ENCODE measurements around the gene MTRR. TPM values are rescaled to one million over a fixed set of nuclear protein-coding genes. Genes with fewer than 3 reads are reported as not detected.

Gene MTRR
- total and polyA plus RNA-seq, 8 donors = 9.7 to 53.9 (median 18.5) TPM

GRCh38 chr5:7927466-7928375, 58.8 kb downstream of the MTRR start:
- peaks cover 0 to 22% (median 0%) of the 10 kb centered on the region in 3 donors for H3K27me3 ChIP-seq
- H3K27ac ChIP-seq = no peak overlapping the region
- H3K9me3 ChIP-seq = no peaks in the 10 kb centered on the region
- H3K36me3 ChIP-seq = no peaks in the 10 kb centered on the region
- 47 to 55% (median 52%) methylated on average over 26 of the region's 26 CpGs for WGBS, 5 donors
- DNase-seq = peak; percentile 64 to 82
- no peak overlapping the region for H3K4me3 ChIP-seq
- TF ChIP-seq POLR2AphosphoS5 (IDR thresholded peaks at IDR 0.05) (no peak), CTCF (IDR thresholded peaks at IDR 0.05) (peak in 5 of 7 experiments; percentile 43 to 76 (median 66))
- intact Hi-C loops (cut with DNase I; ENCODE audit: low total_unique reads) = no loop called here
- H3K4me1 ChIP-seq = no peaks in the 10 kb centered on the region

GRCh38 chr5:7930011-7930410, 61.1 kb downstream of the MTRR start:
- no peaks in the 10 kb centered on the region for H3K36me3 ChIP-seq
- H3K27ac ChIP-seq = no peak overlapping the region
- peaks cover 0 to 22% (median 0%) of the 10 kb centered on the region in 3 donors for H3K27me3 ChIP-seq
- H3K4me1 ChIP-seq = no peaks in the 10 kb centered on the region
- no peaks in the 10 kb centered on the region for H3K9me3 ChIP-seq
- DNase-seq = no peak
- 62 to 81% (median 73%) methylated on average over 5 of the region's 5 CpGs for WGBS, 5 donors
- intact Hi-C loops (cut with DNase I; ENCODE audit: low total_unique reads) = no loop called here
- TF ChIP-seq POLR2AphosphoS5 (IDR thresholded peaks at IDR 0.05) (no peak), EP300 (IDR thresholded peaks at IDR 0.05) (no peak), POLR2A (IDR thresholded peaks at IDR 0.05) (no peak), CTCF (IDR thresholded peaks at IDR 0.05) (no peak)
- H3K4me3 ChIP-seq = no peak overlapping the region

GRCh38 chr5:7941692-7942091, 72.7 kb downstream of the MTRR start:
- H3K4me1 ChIP-seq = no peaks in the 10 kb centered on the region
- no peaks in the 10 kb centered on the region for H3K9me3 ChIP-seq
- no peaks in the 10 kb centered on the region for H3K27me3 ChIP-seq
- 56 to 91% (median 83%) methylated on average over 3 of the region's 3 CpGs for WGBS, 5 donors
- no peak overlapping the region for H3K4me3 ChIP-seq
- no peak overlapping the region for H3K27ac ChIP-seq
- intact Hi-C loops (cut with DNase I; ENCODE audit: low total_unique reads) = no loop called here
- no peak for DNase-seq
- H3K36me3 ChIP-seq = no peaks in the 10 kb centered on the region
- no peak for TF ChIP-seq POLR2A (IDR thresholded peaks at IDR 0.05)
- no peak for TF ChIP-seq POLR2AphosphoS5 (IDR thresholded peaks at IDR 0.05)
- TF ChIP-seq CTCF (IDR thresholded peaks at IDR 0.05) = no peak
- no peak for TF ChIP-seq EP300 (IDR thresholded peaks at IDR 0.05)

GRCh38 chr5:7947301-7947700, 78.4 kb downstream of the MTRR start:
- TF ChIP-seq CTCF (IDR thresholded peaks at IDR 0.05) (no peak), POLR2A (IDR thresholded peaks at IDR 0.05) (no peak), EP300 (IDR thresholded peaks at IDR 0.05) (no peak), POLR2AphosphoS5 (IDR thresholded peaks at IDR 0.05) (no peak)
- Histone ChIP-seq H3K4me1 (no peaks in the 10 kb centered on the region), H3K27ac (no peak overlapping the region), H3K36me3 (no peaks in the 10 kb centered on the region), H3K27me3 (no peaks in the 10 kb centered on the region), H3K9me3 (no peaks in the 10 kb centered on the region), H3K4me3 (no peak overlapping the region)
- intact Hi-C loops (cut with DNase I; ENCODE audit: low total_unique reads) = no loop called here
- DNase-seq = no peak
- WGBS, 5 donors = 79 to 92% (median 88%) methylated on average over 4 of the region's 4 CpGs

Other genes with a start within 250 kb of the MTRR start
- under 1 TPM in 1 of 5 donors, not detected in 4; 0.55 TPM for gene CFAP90, start 18.0 kb upstream of the MTRR start, total RNA-seq
- 1 to 10 TPM in 2 of 3 donors, under 1 TPM in 1; 0.81 to 1.3 (median 1.2) TPM for gene CFAP90, start 18.0 kb upstream of the MTRR start, polyA plus RNA-seq
- 10 to 100 TPM in 2 of 5 donors, 1 to 10 TPM in 1, under 1 TPM in 1, not detected in 1; 0.58 to 13.0 (median 7.2) TPM for gene FASTKD3, start 117 bp upstream of the MTRR start, total RNA-seq
- 10 to 100 TPM in 1 of 3 donors, 1 to 10 TPM in 2; 8.7 to 11.9 (median 9.9) TPM for gene FASTKD3, start 117 bp upstream of the MTRR start, polyA plus RNA-seq

Measured in stomach (tissue), 9 donors.